Lower lobe of right lung (tissue), 2 donors: ENCODE results near the gene UBAP1L. TPM values are rescaled to one million over a fixed set of nuclear protein-coding genes. Genes with fewer than 3 reads are reported as not detected.
A peak's percentile ranks its signal among the peaks of the same experiment; 100 is the strongest.

Experiments used
- ATAC-seq, 2 donors: fragments of 200-7000 bp; cut with Tn5 transposase; one replicate each; pipeline ENCODE4 v1.9.1; 2020 to 2022; ENCODE audit warnings: mild to moderate bottlenecking in 2 of 2, moderate library complexity in 2 of 2
- DNase-seq: peaks from one replicate; pipeline ENCODE4 v3.0.0-alpha.2; 2020
- H3K27ac ChIP-seq: fragments of 200-600 bp; one replicate; pipeline ENCODE4 v1.8.0; 2022
- H3K27me3 ChIP-seq: fragments of 200-600 bp; one replicate; pipeline ENCODE4 v1.8.0; 2022; ENCODE audit warnings: low read depth
- H3K36me3 ChIP-seq: fragments of 200-600 bp; one replicate; pipeline ENCODE4 v1.8.0; 2022; ENCODE audit warnings: mild to moderate bottlenecking
- H3K4me1 ChIP-seq: fragments of 200-600 bp; one replicate; pipeline ENCODE4 v1.8.0; 2022
- H3K4me3 ChIP-seq: fragments of 200-600 bp; one replicate; pipeline ENCODE4 v1.8.0; 2022; ENCODE audit warnings: mild to moderate bottlenecking
- H3K9me3 ChIP-seq: fragments of 200-600 bp; one replicate; pipeline ENCODE4 v1.8.0; 2022
- CTCF ChIP-seq: fragments of 200-600 bp; IDR thresholded peaks from one replicate; pipeline ENCODE4 v1.8.0; 2022; ENCODE audit warnings: antibody characterized with exemption, mild to moderate bottlenecking
- intact Hi-C: fragments of 100-400 bp; cut with DNase I; formaldehyde crosslinking; loops from one replicate; pipeline ENCODE4 v1.11.0; 2022
- total RNA-seq: library from RNA; stranded (reverse); fragmentation: NEBNext Ultra II Directional; extraction: Animal tissue kit (Norgen Biotek cat#: 25700); gene quantifications from one replicate; pipeline ENCODE4 v1.2.1, GENCODE V29; 2021
- donor health status: DM: no; HTN: yes; CAD: no; lungs with severe emphysema.

Gene UBAP1L
- total RNA-seq, 1 donor from 2014 or later: 4.1 TPM

GRCh38 chr15:65088643-65089021 lies 26.4 kb downstream of the UBAP1L start:
- Histone ChIP-seq H3K4me1 (peaks cover 54% of the 10 kb centered on the region), H3K27me3 (no peaks in the 10 kb centered on the region), H3K36me3 (peaks cover 4% of the 10 kb centered on the region), H3K27ac (peak overlapping the region; percentile 81), H3K9me3 (no peaks in the 10 kb centered on the region), H3K4me3 (no peak overlapping the region)
- intact Hi-C loops: no loop called here
- no peak for TF ChIP-seq CTCF
- DNase-seq (no peak), ATAC-seq (peak in 1 of 2 donors; percentile 1)

GRCh38 chr15:65087873-65088642 lies 26.9 kb downstream of the UBAP1L start:
- peaks cover 4% of the 10 kb centered on the region for H3K36me3 ChIP-seq
- DNase-seq (peak; percentile 65), ATAC-seq (peak; percentile 54 to 60)
- H3K4me3 ChIP-seq: no peak overlapping the region
- intact Hi-C loops: no loop called here
- H3K9me3 ChIP-seq: no peaks in the 10 kb centered on the region
- peak overlapping the region; percentile 81 for H3K27ac ChIP-seq
- TF ChIP-seq CTCF: no peak
- H3K4me1 ChIP-seq: peaks cover 59% of the 10 kb centered on the region
- no peaks in the 10 kb centered on the region for H3K27me3 ChIP-seq

GRCh38 chr15:65087411-65087810 lies 27.6 kb downstream of the UBAP1L start:
- Histone ChIP-seq H3K36me3 (no peaks in the 10 kb centered on the region), H3K4me1 (peaks cover 66% of the 10 kb centered on the region), H3K27ac (peak overlapping the region; percentile 81), H3K4me3 (no peak overlapping the region), H3K27me3 (no peaks in the 10 kb centered on the region), H3K9me3 (no peaks in the 10 kb centered on the region)
- DNase-seq (peak; percentile 52), ATAC-seq (peak; percentile 7 to 49)
- TF ChIP-seq CTCF: no peak
- intact Hi-C loops: no loop called here

- no peak for TF ChIP-seq CTCF
- DNase-seq: peak; percentile 29
- Histone ChIP-seq H3K4me1 (peaks cover 73% of the 10 kb centered on the region), H3K9me3 (no peaks in the 10 kb centered on the region), H3K36me3 (no peaks in the 10 kb centered on the region), H3K4me3 (no peak overlapping the region), H3K27ac (peak overlapping the region; percentile 81), H3K27me3 (no peaks in the 10 kb centered on the region)
- ATAC-seq: no peak
- intact Hi-C loops: no loop called here
Observed at GRCh38 chr15:65086680-65087111, 28.3 kb downstream of the UBAP1L start.

- no peak overlapping the region for H3K4me3 ChIP-seq
- intact Hi-C loops: no loop called here
- TF ChIP-seq CTCF: no peak
- peak overlapping the region; percentile 81 for H3K27ac ChIP-seq
- DNase-seq (peak; percentile 41), ATAC-seq (no peak)
- H3K27me3 ChIP-seq: no peaks in the 10 kb centered on the region
- no peaks in the 10 kb centered on the region for H3K9me3 ChIP-seq
- no peaks in the 10 kb centered on the region for H3K36me3 ChIP-seq
- peaks cover 79% of the 10 kb centered on the region for H3K4me1 ChIP-seq
Observed at GRCh38 chr15:65085990-65086679, 28.9 kb downstream of the UBAP1L start.
